H1 (cell line): ENCODE measurements around the gene MYOCD. TPM values are rescaled to one million over a fixed set of nuclear protein-coding genes. Genes with fewer than 3 reads are reported as not detected.

ENCODE experiments used
- CTCF ChIA-PET: fragments of 300-600 bp; sonication (Branson Sonifier 250); formaldehyde crosslinking; loops from one replicate; lab custom pipeline; 2021; ENCODE audit not compliant: partially characterized antibody; lab: Charles Lee
- POLR2A ChIA-PET: fragments of 300-600 bp; sonication (Branson Sonifier 250); formaldehyde crosslinking; loops from one replicate; lab custom pipeline; 2021; ENCODE audit warnings: inconsistent platforms; ENCODE audit not compliant: partially characterized antibody; lab: Charles Lee
- DNase-seq, 2 experiments: peaks; one replicate each; pipeline versions ENCODE4 v3.0.0 to v3.0.0-alpha.2; 2010 to 2022; ENCODE audit warnings: low spot score in 2 of 2, low read depth in 1 of 2, mixed read lengths in 1 of 2
- FAIRE-seq: peaks from 2 replicates; lab custom pipeline; 2011; peaks lifted over from hg19 to GRCh38; lab: Jason Lieb, UNC
- H2AFZ ChIP-seq: 2 replicates; pipeline ENCODE4 v1.8.1; 2012; ENCODE audit warnings: low read length, inconsistent platforms
- H2AK5ac ChIP-seq: 2 replicates; pipeline ENCODE4 v1.6.1; 2013; ENCODE audit warnings: low read depth, low read length
- H2BK120ac ChIP-seq: replicated peaks from 2 replicates; pipeline ENCODE3; 2013; ENCODE audit warnings: low read depth, low read length, inconsistent platforms
- H2BK12ac ChIP-seq: 2 replicates; pipeline ENCODE4 v1.6.1; 2013; ENCODE audit warnings: low read depth, low read length
- H2BK15ac ChIP-seq: 2 replicates; pipeline ENCODE4 v1.6.1; 2013; ENCODE audit warnings: low read length
- H2BK20ac ChIP-seq: 2 replicates; pipeline ENCODE4 v1.6.1; 2013; ENCODE audit warnings: low read length
- H2BK5ac ChIP-seq: 2 replicates; pipeline ENCODE4 v1.6.1; 2013; ENCODE audit warnings: low read depth, low read length
- H3K14ac ChIP-seq: 2 replicates; pipeline ENCODE4 v1.6.1; 2013; ENCODE audit warnings: inconsistent platforms; ENCODE audit not compliant: insufficient read length
- H3K18ac ChIP-seq: 2 replicates; pipeline ENCODE4 v1.6.1; 2013; ENCODE audit warnings: low read length; ENCODE audit errors: extremely low read depth
- H3K23ac ChIP-seq: 2 replicates; pipeline ENCODE4 v1.6.1; 2013; ENCODE audit warnings: inconsistent platforms; ENCODE audit not compliant: insufficient read length
- H3K23me2 ChIP-seq: 2 replicates; pipeline ENCODE4 v1.6.1; 2013; ENCODE audit warnings: low read depth, low read length
- H3K27ac ChIP-seq: 2 replicates; pipeline ENCODE4 v1.6.1; 2011; ENCODE audit warnings: low read depth, low read length, inconsistent platforms
- H3K27me3 ChIP-seq, 4 experiments: replicated peaks in 1 of 4; 1 replicate in 1 of 4; 2 replicates in 3 of 4; pipeline versions ENCODE4 v1.6.1 to v1.8.1; 2011 to 2013; ENCODE audit warnings: low read length in 3 of 4, mild to moderate bottlenecking in 3 of 4, inconsistent platforms in 2 of 4, mixed read lengths in 2 of 4, moderate library complexity in 1 of 4; ENCODE audit not compliant: control insufficient read depth in 3 of 4, insufficient read depth in 3 of 4; ENCODE audit errors: extremely low read depth in 1 of 4
- H3K36me3 ChIP-seq, 4 experiments: 2 replicates each; pipeline versions ENCODE4 v1.6.1 to v1.8.1; 2011 to 2013; ENCODE audit warnings: mild to moderate bottlenecking in 4 of 4, low read length in 3 of 4, moderate library complexity in 2 of 4, control low read depth in 1 of 4, inconsistent platforms in 1 of 4; ENCODE audit not compliant: insufficient read depth in 4 of 4, control insufficient read depth in 2 of 4
- H3K4ac ChIP-seq: replicated peaks from 2 replicates; pipeline ENCODE3; 2013; ENCODE audit warnings: low read length, low read depth, mixed read lengths, inconsistent platforms; ENCODE audit not compliant: insufficient read length
- H3K4me1 ChIP-seq, 4 experiments: replicated peaks in 1 of 4; 1 replicate in 1 of 4; 2 replicates in 3 of 4; pipeline versions ENCODE4 v1.6.1 to v1.8.1; 2011 to 2013; ENCODE audit warnings: low read length in 3 of 4, inconsistent platforms in 2 of 4, mixed read lengths in 1 of 4; ENCODE audit not compliant: insufficient read depth in 4 of 4, control insufficient read depth in 3 of 4
- H3K4me2 ChIP-seq, 2 experiments: 2 replicates each; pipeline versions ENCODE4 v1.6.1 to v1.8.1; 2011 to 2013; ENCODE audit warnings: low read depth in 2 of 2, low read length in 2 of 2, control low read depth in 1 of 2, inconsistent platforms in 1 of 2, mild to moderate bottlenecking in 1 of 2; ENCODE audit not compliant: insufficient read depth in 1 of 2
- H3K4me3 ChIP-seq, 4 experiments: fragments of 200-600, 300-600 bp in 1 of 4; sonication (generic), shearing (Covaris generic), sonication (Bioruptor Twin) in 1 of 4; 2 replicates each; pipeline versions ENCODE4 v1.5.1 to v1.8.1; 2011 to 2016; ENCODE audit warnings: low read length in 4 of 4, low read depth in 3 of 4, control low read depth in 2 of 4, inconsistent platforms in 2 of 4, mild to moderate bottlenecking in 2 of 4, mixed read lengths in 1 of 4, moderate library complexity in 1 of 4; ENCODE audit not compliant: insufficient read depth in 2 of 4; ENCODE audit errors: extremely low read depth in 1 of 4
- H3K56ac ChIP-seq: replicated peaks from 2 replicates; pipeline ENCODE3; 2013; ENCODE audit warnings: low read depth, mild to moderate bottlenecking, mixed read lengths, low read length, inconsistent platforms; ENCODE audit not compliant: insufficient read length
- H3K79me1 ChIP-seq: 2 replicates; pipeline ENCODE4 v1.6.1; 2013; ENCODE audit warnings: low read depth, low read length, control low read depth
- H3K79me2 ChIP-seq, 2 experiments: 2 replicates each; pipeline versions ENCODE4 v1.6.1 to v1.8.1; 2012 to 2013; ENCODE audit warnings: low read length in 2 of 2, mild to moderate bottlenecking in 2 of 2, inconsistent platforms in 1 of 2; ENCODE audit not compliant: insufficient read depth in 2 of 2, control insufficient read depth in 1 of 2
- H3K9ac ChIP-seq, 4 experiments: replicated peaks in 1 of 4; 1 replicate in 1 of 4; 2 replicates in 3 of 4; pipeline versions ENCODE4 v1.6.1 to v1.8.1; 2011 to 2013; ENCODE audit warnings: low read depth in 3 of 4, low read length in 3 of 4, control low read depth in 2 of 4, mild to moderate bottlenecking in 2 of 4, moderate library complexity in 2 of 4, inconsistent platforms in 1 of 4; ENCODE audit errors: extremely low read depth in 1 of 4
- H3K9me3 ChIP-seq, 2 experiments: 2 replicates each; pipeline versions ENCODE4 v1.6.1 to v1.8.1; 2012 to 2013; ENCODE audit warnings: mild to moderate bottlenecking in 2 of 2, moderate library complexity in 2 of 2, control low read depth in 1 of 2, inconsistent platforms in 1 of 2, low read depth in 1 of 2, low read length in 1 of 2, mixed read lengths in 1 of 2; ENCODE audit not compliant: insufficient read depth in 2 of 2
- H4K20me1 ChIP-seq, 2 experiments: replicated peaks in 1 of 2; 2 replicates each; pipeline versions ENCODE3 to v1.8.1; 2011 to 2013; ENCODE audit warnings: inconsistent platforms in 2 of 2, low read length in 2 of 2, mild to moderate bottlenecking in 1 of 2; ENCODE audit not compliant: insufficient read depth in 2 of 2, control insufficient read depth in 1 of 2
- H4K5ac ChIP-seq: 2 replicates; pipeline ENCODE4 v1.6.1; 2013; ENCODE audit warnings: low read length, low read depth, mixed read lengths, inconsistent platforms; ENCODE audit not compliant: insufficient read length
- H4K8ac ChIP-seq: 2 replicates; pipeline ENCODE4 v1.8.0; 2013; ENCODE audit warnings: mild to moderate bottlenecking, moderate library complexity, low read length, inconsistent platforms; ENCODE audit not compliant: insufficient read depth; ENCODE audit errors: extremely low read depth
- H4K91ac ChIP-seq: replicated peaks from 2 replicates; pipeline ENCODE3; 2013; ENCODE audit warnings: low read length, mixed read lengths, inconsistent platforms; ENCODE audit not compliant: insufficient read length
- BRCA1 ChIP-seq: IDR thresholded peaks from 2 replicates; pipeline ENCODE4 v1.6.1; 2012; ENCODE audit warnings: low read depth, low read length, improper control_type of control experiment
- CBX8 ChIP-seq: fragments of 300-800, 300-1000 bp; sonication (generic); IDR thresholded peaks from 2 replicates; pipeline ENCODE4 v1.7.1; 2016; ENCODE audit warnings: low read depth, low read length, borderline replicate concordance
- EP300 ChIP-seq, 2 experiments: IDR thresholded peaks; 1 replicate in 1 of 2; 2 replicates in 1 of 2; pipeline ENCODE4 v1.6.1; 2011 to 2012; ENCODE audit warnings: low read depth in 2 of 2, low read length in 2 of 2, mild to moderate bottlenecking in 2 of 2, borderline replicate concordance in 1 of 2, inconsistent platforms in 1 of 2, moderate library complexity in 1 of 2
- GTF2F1 ChIP-seq: IDR thresholded peaks from 2 replicates; pipeline ENCODE4 v1.6.1; 2012; ENCODE audit warnings: low read depth, low read length, improper control_type of control experiment, borderline replicate concordance
- HDAC2 ChIP-seq, 2 experiments: fragments of 300-600 bp in 1 of 2; sonication (generic) in 1 of 2; IDR thresholded peaks; 2 replicates each; pipeline ENCODE4 v1.6.1; 2011 to 2012; ENCODE audit warnings: low read depth in 2 of 2, low read length in 2 of 2, mild to moderate bottlenecking in 2 of 2, moderate library complexity in 2 of 2, borderline replicate concordance in 1 of 2, inconsistent platforms in 1 of 2
- JUND ChIP-seq: IDR thresholded peaks from 2 replicates; pipeline ENCODE4 v1.6.1; 2011; ENCODE audit warnings: mild to moderate bottlenecking, improper control_type of control experiment, low read length
- KDM1A ChIP-seq: fragments of 200-600, 300-600 bp; sonication (generic); IDR thresholded peaks from 2 replicates; pipeline ENCODE4 v1.7.1; 2016; ENCODE audit warnings: mild to moderate bottlenecking, low read length, borderline replicate concordance
- KDM5A ChIP-seq: fragments of 200-600 bp; IDR thresholded peaks from 2 replicates; pipeline ENCODE4 v1.7.1; 2012; ENCODE audit warnings: mild to moderate bottlenecking, low read length, inconsistent platforms, mixed read lengths
- MAFK ChIP-seq: IDR thresholded peaks from 2 replicates; pipeline ENCODE4 v1.6.1; 2012; ENCODE audit warnings: low read depth, mild to moderate bottlenecking, improper control_type of control experiment, low read length
- PHF8 ChIP-seq: fragments of 200-600 bp; sonication (generic); conservative IDR thresholded peaks from 2 replicates; pipeline ENCODE4 v1.7.1; 2012; ENCODE audit warnings: low read depth, mild to moderate bottlenecking, inconsistent platforms, low read length, moderate library complexity
- SP1 ChIP-seq: IDR thresholded peaks from 2 replicates; pipeline ENCODE4 v1.6.1; 2011; ENCODE audit warnings: low read depth, low read length
- TAF1 ChIP-seq: IDR thresholded peaks from 2 replicates; pipeline ENCODE4 v1.6.1; 2011; ENCODE audit warnings: mild to moderate bottlenecking, low read depth, low read length
- TBP ChIP-seq: IDR thresholded peaks from 2 replicates; pipeline ENCODE4 v1.6.1; 2011; ENCODE audit warnings: low read depth, low read length, improper control_type of control experiment
- USF2 ChIP-seq: IDR thresholded peaks from 2 replicates; pipeline ENCODE4 v1.6.1; 2011; ENCODE audit warnings: low read length, improper control_type of control experiment
- ZNF274 ChIP-seq: IDR thresholded peaks from 2 replicates; pipeline ENCODE4 v1.7.0; 2012; ENCODE audit warnings: low read length, borderline replicate concordance; ENCODE audit errors: extremely low read depth
- polyA plus RNA-seq, 7 experiments: library from polyadenylated mRNA; depleted of rRNA in 3 of 7; stranded (reverse) in 5 of 7; unstranded in 2 of 7; fragments of >200 nt in 5 of 7; fragments of 200-250 nt in 2 of 7; gene quantifications; 1 replicate in 5 of 7; 2 replicates in 1 of 7; 4 replicates in 1 of 7; pipeline versions ENCODE4 v1.2.1 to v1.2.3, GENCODE V29; 2011 to 2013; ENCODE audit warnings: missing spikeins in 2 of 7, mixed read lengths in 2 of 7
- total RNA-seq: library from RNA; stranded (reverse); fragmentation: NEBNext Ultra II Directional; extraction: Animal tissue kit (Norgen Biotek cat#: 25700); gene quantifications from 2 replicates; pipeline ENCODE4 v1.2.1, GENCODE V29; 2021

The MYOCD gene
- total and polyA plus RNA-seq, 2 of the 8 experiments (the other 6 are each of a cell fraction or from before 2014, with no cell fraction given), result 0.30 to 4.9 TPM

- H4K20me1 ChIP-seq, result no peaks in the 10 kb centered on the region
- H3K4me1 ChIP-seq, result no peaks in the 10 kb centered on the region
- no peak overlapping the region for H2BK5ac ChIP-seq
- no peaks in the 10 kb centered on the region; the same call in 1 of the 2 replicates for H3K23me2 ChIP-seq
- no peak overlapping the region for H3K23ac ChIP-seq
- no peaks in the 10 kb centered on the region for H3K79me2 ChIP-seq
- H3K18ac ChIP-seq, result no peak overlapping the region
- H4K5ac ChIP-seq, result no peak overlapping the region
- H3K4me3 ChIP-seq, result no peak overlapping the region
- no peak overlapping the region for H2BK20ac ChIP-seq
- no peak overlapping the region for H2AK5ac ChIP-seq
- H3K27ac ChIP-seq, result no peak overlapping the region
- no peaks in the 10 kb centered on the region for H3K79me1 ChIP-seq
- no peak overlapping the region for H2BK15ac ChIP-seq
- H3K27me3 ChIP-seq, result no peaks in the 10 kb centered on the region
- no peaks in the 10 kb centered on the region for H3K36me3 ChIP-seq
- no peak overlapping the region for H3K4me2 ChIP-seq
- POLR2A ChIA-PET, result no interaction called here
- H3K56ac ChIP-seq, result no peak overlapping the region
- H2BK120ac ChIP-seq, result no peak overlapping the region
- no peak overlapping the region for H2BK12ac ChIP-seq
- H4K8ac ChIP-seq, result no peak overlapping the region
- H2AFZ ChIP-seq, result no peak overlapping the region
- H4K91ac ChIP-seq, result no peak overlapping the region
- CTCF ChIA-PET, result interaction anchor here (1.0 kb wide), 1 partner anchor 14 kb away, joined by 3 read pairs; no protein-coding TSS in a partner anchor
- H3K9ac ChIP-seq, result no peak overlapping the region
- no peak overlapping the region for H3K4ac ChIP-seq
- no peaks in the 10 kb centered on the region for H3K9me3 ChIP-seq
- DNase-seq, result no peak
- no peak overlapping the region for H3K14ac ChIP-seq
- no peak for FAIRE-seq
- TF ChIP-seq SP1, result no peak
- TF ChIP-seq GTF2F1, result no peak
- TF ChIP-seq JUND, result no peak
- TF ChIP-seq ZNF274, result no peak
- no peak for TF ChIP-seq MAFK
- no peak for TF ChIP-seq BRCA1
- no peak for TF ChIP-seq HDAC2 (IDR thresholded peaks at IDR 0.05; ENCODE audit: borderline replicate concordance in 1 of 2, low read depth in 2 of 2, low read length in 2 of 2)
- TF ChIP-seq TAF1, result no peak
- TF ChIP-seq PHF8, result no peak
- TF ChIP-seq KDM5A, result no peak
- TF ChIP-seq USF2, result no peak
- no peak for TF ChIP-seq TBP
- TF ChIP-seq CBX8, result no peak
- no peak for TF ChIP-seq EP300 (IDR thresholded peaks at IDR 0.05; ENCODE audit: borderline replicate concordance in 1 of 2, low read depth in 2 of 2, low read length in 2 of 2)
- TF ChIP-seq KDM1A, result no peak
Observed at GRCh38 chr17:12756786-12757185, 91.1 kb downstream of the MYOCD start.
